ENCODE results near the gene RREB1.

DNA sequence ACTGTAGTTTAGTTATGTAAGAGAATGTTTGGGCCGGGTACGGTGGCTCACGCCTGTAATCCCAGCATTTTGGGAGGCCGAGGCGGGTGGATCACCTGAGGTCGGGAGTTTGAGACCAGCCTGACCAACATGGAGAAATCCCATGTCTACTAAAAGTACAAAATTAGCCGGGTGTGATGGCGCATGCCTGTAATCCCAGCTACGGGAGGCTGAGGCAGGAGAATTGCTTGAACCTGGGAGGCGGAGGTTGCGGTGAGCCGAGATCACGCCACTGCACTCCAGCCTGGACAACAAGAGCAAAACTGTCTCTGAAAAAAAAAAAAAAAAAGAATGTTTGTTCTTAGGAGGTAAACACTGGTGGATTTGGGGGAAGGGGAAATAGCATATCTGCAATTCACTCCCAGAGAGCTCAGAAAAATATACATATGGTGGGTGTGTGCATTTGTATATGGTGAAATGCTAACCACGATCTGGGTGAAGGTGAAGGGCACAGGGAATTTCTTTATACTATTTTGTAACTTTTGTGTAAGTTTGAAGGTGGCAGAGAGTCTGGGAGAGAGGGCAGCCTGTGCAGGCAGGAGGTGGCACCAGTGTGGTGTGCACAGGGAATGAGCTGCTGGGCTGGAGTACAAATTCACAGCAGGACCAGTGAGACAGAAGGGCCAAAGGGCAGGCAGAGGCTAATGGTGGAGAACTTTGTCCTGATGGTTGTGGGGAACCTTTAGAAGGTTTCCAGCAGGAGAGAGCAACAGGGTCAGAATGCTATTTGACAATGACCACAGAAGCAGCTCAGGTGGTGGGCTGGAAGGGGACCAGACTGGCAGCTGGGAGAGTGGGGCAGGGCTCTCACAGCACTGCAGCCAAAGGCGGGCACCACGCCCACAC is 162.8 kb downstream of the RREB1 start:
- TF ChIP-seq CTCF (IDR thresholded peaks at IDR 0.05; ENCODE audit: borderline replicate concordance, extremely low read depth, low read length, poor library complexity, severe bottlenecking) (no peak), EZH2 (IDR thresholded peaks at IDR 0.05; ENCODE audit: borderline replicate concordance, low read depth, low read length, severe bottlenecking) (no peak)
